Uterus (tissue), 2 donors: Measurements from ENCODE around the gene FGF14.

Experiments
- POLR2A ChIP-seq, 2 donors: fragments of 450-650 bp; IDR thresholded peaks; one replicate each; pipeline ENCODE4 v1.6.1; 2016; ENCODE audit warnings: antibody characterized with exemption in 2 of 2, mild to moderate bottlenecking in 1 of 2, moderate library complexity in 1 of 2
- TF ChIP-seq, protein P1 (sequence below), 4 experiments: fragments of 200-600 bp in 2 of 4; fragments of 450-650 bp in 2 of 4; sonication (generic) in 2 of 4; IDR thresholded peaks; one replicate each; pipeline ENCODE4 v1.5.1; 2016 to 2019; ENCODE audit warnings: antibody characterized with exemption in 4 of 4, mild to moderate bottlenecking in 2 of 4, moderate library complexity in 1 of 4

DNA sequence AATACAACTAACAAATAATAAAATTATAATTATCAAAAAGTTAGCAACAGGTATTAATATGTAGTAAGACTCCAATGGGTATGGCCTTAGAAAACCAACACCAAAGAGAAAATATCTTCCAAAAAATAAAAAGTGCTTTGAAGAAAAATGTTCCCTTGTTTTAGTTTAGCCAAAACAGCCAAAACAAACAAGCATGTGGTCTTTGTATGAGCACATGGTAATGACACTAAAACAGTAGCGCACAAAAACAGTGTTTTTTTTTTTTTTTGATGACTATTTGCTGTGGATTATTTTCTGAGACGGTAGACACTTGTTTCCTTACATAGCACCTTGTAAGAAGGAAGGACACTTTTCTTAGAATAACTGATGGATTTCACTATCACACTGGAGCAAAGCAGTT, 490.1 kb downstream of the FGF14 start:
- TF ChIP-seq, protein P1, sequence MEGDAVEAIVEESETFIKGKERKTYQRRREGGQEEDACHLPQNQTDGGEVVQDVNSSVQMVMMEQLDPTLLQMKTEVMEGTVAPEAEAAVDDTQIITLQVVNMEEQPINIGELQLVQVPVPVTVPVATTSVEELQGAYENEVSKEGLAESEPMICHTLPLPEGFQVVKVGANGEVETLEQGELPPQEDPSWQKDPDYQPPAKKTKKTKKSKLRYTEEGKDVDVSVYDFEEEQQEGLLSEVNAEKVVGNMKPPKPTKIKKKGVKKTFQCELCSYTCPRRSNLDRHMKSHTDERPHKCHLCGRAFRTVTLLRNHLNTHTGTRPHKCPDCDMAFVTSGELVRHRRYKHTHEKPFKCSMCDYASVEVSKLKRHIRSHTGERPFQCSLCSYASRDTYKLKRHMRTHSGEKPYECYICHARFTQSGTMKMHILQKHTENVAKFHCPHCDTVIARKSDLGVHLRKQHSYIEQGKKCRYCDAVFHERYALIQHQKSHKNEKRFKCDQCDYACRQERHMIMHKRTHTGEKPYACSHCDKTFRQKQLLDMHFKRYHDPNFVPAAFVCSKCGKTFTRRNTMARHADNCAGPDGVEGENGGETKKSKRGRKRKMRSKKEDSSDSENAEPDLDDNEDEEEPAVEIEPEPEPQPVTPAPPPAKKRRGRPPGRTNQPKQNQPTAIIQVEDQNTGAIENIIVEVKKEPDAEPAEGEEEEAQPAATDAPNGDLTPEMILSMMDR (IDR thresholded peaks at IDR 0.05) = no peak
- TF ChIP-seq POLR2A (IDR thresholded peaks at IDR 0.05) = no peak
